Effector memory CD4-positive, alpha-beta T cell (primary cell): ENCODE data around the gene SLC22A4.
A peak's percentile ranks its signal among the peaks of the same experiment; 100 is the strongest.

Source experiments
- DNase-seq, 3 donors: peaks; one replicate each; pipeline ENCODE4 v3.0.0-alpha.2; 2020
- H3K27ac ChIP-seq: 2 replicates; pipeline ENCODE4 v1.7.0; 2013; ENCODE audit warnings: mild to moderate bottlenecking, low read length, moderate library complexity; ENCODE audit not compliant: insufficient read depth, poor library complexity, severe bottlenecking
- H3K27me3 ChIP-seq: replicated peaks from 2 replicates; pipeline ENCODE4 v1.7.0; 2013; ENCODE audit warnings: mild to moderate bottlenecking, low read length; ENCODE audit not compliant: insufficient read depth, control insufficient read depth, poor library complexity, severe bottlenecking
- H3K36me3 ChIP-seq: 2 replicates; pipeline ENCODE4 v1.7.0; 2013; ENCODE audit warnings: mild to moderate bottlenecking, low read length, moderate library complexity; ENCODE audit not compliant: control insufficient read depth, insufficient read depth
- H3K4me1 ChIP-seq: 2 replicates; pipeline ENCODE4 v1.7.0; 2013; ENCODE audit warnings: low read length, mild to moderate bottlenecking; ENCODE audit not compliant: control insufficient read depth, insufficient read depth, poor library complexity, severe bottlenecking
- H3K4me3 ChIP-seq: 2 replicates; pipeline ENCODE4 v1.7.0; 2013; ENCODE audit warnings: low read length, low read depth, mild to moderate bottlenecking; ENCODE audit not compliant: insufficient read depth, poor library complexity, severe bottlenecking
- H3K9me3 ChIP-seq: 2 replicates; pipeline ENCODE4 v1.7.0; 2013; ENCODE audit warnings: mild to moderate bottlenecking, low read length, moderate library complexity; ENCODE audit not compliant: control insufficient read depth

The SLC22A4 gene

GRCh38 chr5:132277256-132277655 lies 16.9 kb upstream of the SLC22A4 start:
- H3K4me3 ChIP-seq: no peak overlapping the region
- H3K27ac ChIP-seq: no peak overlapping the region
- H3K27me3 ChIP-seq: peaks cover 3% of the 10 kb centered on the region
- H3K4me1 ChIP-seq: no peaks in the 10 kb centered on the region
- no peak for DNase-seq
- no peaks in the 10 kb centered on the region for H3K9me3 ChIP-seq
- H3K36me3 ChIP-seq: no peaks in the 10 kb centered on the region

GRCh38 chr5:132277971-132278853 lies 16.0 kb upstream of the SLC22A4 start:
- H3K27ac ChIP-seq: no peak overlapping the region
- no peaks in the 10 kb centered on the region for H3K9me3 ChIP-seq
- no peak overlapping the region for H3K4me3 ChIP-seq
- no peaks in the 10 kb centered on the region for H3K27me3 ChIP-seq
- H3K4me1 ChIP-seq: no peaks in the 10 kb centered on the region
- H3K36me3 ChIP-seq: no peaks in the 10 kb centered on the region
- DNase-seq: no peak

- DNase-seq: no peak
- Histone ChIP-seq H3K4me1 (no peaks in the 10 kb centered on the region), H3K36me3 (no peaks in the 10 kb centered on the region), H3K27ac (no peak overlapping the region), H3K9me3 (no peaks in the 10 kb centered on the region), H3K27me3 (no peaks in the 10 kb centered on the region), H3K4me3 (no peak overlapping the region)
Measured at GRCh38 chr5:132279801-132280200, 14.4 kb upstream of the SLC22A4 start.

GRCh38 chr5:132280371-132281240 lies 13.6 kb upstream of the SLC22A4 start:
- no peaks in the 10 kb centered on the region for H3K4me1 ChIP-seq
- DNase-seq: no peak
- no peaks in the 10 kb centered on the region for H3K36me3 ChIP-seq
- H3K27ac ChIP-seq: no peak overlapping the region
- H3K4me3 ChIP-seq: no peak overlapping the region
- no peaks in the 10 kb centered on the region for H3K9me3 ChIP-seq
- H3K27me3 ChIP-seq: no peaks in the 10 kb centered on the region

- Histone ChIP-seq H3K4me1 (no peaks in the 10 kb centered on the region), H3K27me3 (no peaks in the 10 kb centered on the region), H3K27ac (no peak overlapping the region), H3K36me3 (no peaks in the 10 kb centered on the region), H3K4me3 (no peak overlapping the region), H3K9me3 (no peaks in the 10 kb centered on the region)
- DNase-seq: no peak
Measured at GRCh38 chr5:132281856-132282614, 12.2 kb upstream of the SLC22A4 start.

DNA sequence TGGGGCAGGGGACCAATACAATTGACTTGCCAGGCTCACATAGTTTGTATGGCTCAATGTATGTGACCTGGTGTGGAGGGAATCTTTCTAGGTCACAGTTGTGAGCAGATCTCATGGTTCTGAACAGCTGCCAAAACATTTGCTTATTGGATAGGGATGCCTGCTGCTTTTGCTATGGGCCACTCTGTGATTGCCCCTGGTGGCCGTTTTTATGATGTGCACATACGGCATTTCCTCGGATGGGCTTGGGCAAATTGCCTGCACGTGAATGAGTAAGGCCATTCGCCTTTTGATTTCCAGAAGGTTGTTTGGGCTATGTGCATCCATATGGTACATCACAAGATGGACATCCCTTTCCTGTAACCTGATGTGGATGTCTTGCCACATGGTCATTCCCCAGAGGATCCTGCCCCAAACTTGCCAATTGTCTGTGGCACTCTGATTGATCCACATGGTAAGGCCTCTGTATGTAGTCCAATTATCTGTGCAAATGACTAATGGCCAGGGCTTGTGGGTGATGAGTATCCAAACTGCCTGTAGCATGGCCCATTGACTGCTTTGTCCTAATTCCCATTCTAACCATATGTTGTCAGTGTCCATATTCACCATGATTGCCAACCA lies 10.7 kb upstream of the SLC22A4 start:
- Histone ChIP-seq H3K4me1 (no peaks in the 10 kb centered on the region), H3K4me3 (no peak overlapping the region), H3K27me3 (no peaks in the 10 kb centered on the region), H3K27ac (no peak overlapping the region), H3K9me3 (no peaks in the 10 kb centered on the region), H3K36me3 (no peaks in the 10 kb centered on the region)
- no peak for DNase-seq

DNA sequence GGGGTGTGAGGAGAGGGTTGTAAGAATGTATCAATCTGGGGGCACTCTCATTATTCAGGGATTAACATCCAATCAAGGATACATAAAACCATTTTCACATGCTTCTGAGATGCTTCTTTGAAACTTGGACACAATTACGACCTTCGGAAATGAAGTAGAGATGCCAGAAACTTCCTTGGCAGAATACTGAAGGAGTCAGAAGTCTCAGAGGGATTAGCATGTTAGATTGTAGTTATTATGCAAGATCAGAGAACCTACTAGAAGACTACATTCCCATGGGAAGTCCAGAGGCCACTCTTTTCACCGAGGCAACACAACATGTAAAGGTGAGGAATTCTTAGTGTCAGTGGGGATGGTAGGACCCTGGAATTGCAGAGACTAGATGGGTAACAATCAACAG lies 5.1 kb upstream of the SLC22A4 start:
- Histone ChIP-seq H3K9me3 (no peaks in the 10 kb centered on the region), H3K27ac (no peak overlapping the region), H3K36me3 (no peaks in the 10 kb centered on the region), H3K4me3 (no peak overlapping the region), H3K27me3 (no peaks in the 10 kb centered on the region), H3K4me1 (peaks cover 5% of the 10 kb centered on the region)
- DNase-seq: no peak

- Histone ChIP-seq H3K4me3 (no peak overlapping the region), H3K27ac (no peak overlapping the region), H3K4me1 (peaks cover 19% of the 10 kb centered on the region), H3K36me3 (no peaks in the 10 kb centered on the region), H3K27me3 (peaks cover 4% of the 10 kb centered on the region), H3K9me3 (no peaks in the 10 kb centered on the region)
- no peak for DNase-seq
Measured at GRCh38 chr5:132291026-132291425, 3.2 kb upstream of the SLC22A4 start.

DNA sequence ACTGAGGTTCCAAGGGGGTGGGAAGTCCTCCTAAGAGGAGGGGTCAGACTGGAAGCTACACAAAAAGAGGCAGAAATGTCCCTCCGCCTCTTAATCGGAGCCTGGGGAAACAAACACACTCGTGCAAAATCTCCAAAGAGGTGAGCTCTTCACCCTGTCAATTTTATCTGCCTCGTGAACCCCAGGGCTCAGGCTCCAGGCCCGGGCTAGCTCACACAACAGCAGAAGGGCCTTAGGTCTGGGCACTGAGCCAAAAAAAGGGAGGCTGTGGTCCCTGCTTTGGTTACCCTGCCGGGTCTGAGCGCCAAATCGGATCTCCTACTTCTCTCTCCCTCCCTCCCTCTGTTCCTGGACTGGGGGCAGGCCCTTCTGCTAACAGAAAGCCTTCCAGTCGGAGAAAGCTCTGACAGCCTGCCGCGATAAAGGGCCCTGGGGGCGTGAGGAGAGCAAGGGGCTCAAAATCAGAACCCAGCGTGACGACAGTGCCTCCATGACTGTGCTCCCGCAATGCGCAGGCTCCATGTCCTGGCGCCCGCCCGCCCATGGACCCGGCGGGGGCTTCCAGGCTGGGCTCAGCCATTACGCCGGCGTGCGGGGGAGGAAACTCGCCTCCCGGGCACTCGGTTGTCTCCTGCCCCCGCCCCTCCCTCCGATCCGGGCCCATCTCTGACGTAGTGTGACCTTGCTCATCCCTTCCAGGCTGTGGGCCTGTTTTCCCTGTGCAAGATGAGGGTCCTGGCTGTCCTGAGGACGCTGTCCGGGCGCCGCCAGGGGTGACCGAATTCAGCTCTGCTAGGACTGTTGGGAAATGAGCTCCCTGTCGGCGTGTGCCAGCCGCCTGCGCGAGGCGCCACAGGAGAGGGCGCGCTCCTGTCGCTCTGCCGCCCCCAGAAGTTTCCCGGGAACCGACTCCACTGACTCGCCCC lies 865 bp upstream of the SLC22A4 start:
- H3K4me3 ChIP-seq: peak overlapping the region; percentile 70
- no peaks in the 10 kb centered on the region for H3K36me3 ChIP-seq
- peaks cover 19% of the 10 kb centered on the region for H3K4me1 ChIP-seq
- H3K9me3 ChIP-seq: no peaks in the 10 kb centered on the region
- DNase-seq: peak; percentile 41 to 46 (median 43)
- peak overlapping the region; percentile 49 for H3K27ac ChIP-seq
- peaks cover 4% of the 10 kb centered on the region for H3K27me3 ChIP-seq
